EL (cell line): ENCODE measurements around the gene CD40.
"Not testable (repeated sequence)": the region's sequence is repeated elsewhere in the genome, so short reads cannot be mapped to it uniquely, and the experiment has no call there.

Experiments
- DNase-seq: peaks from one replicate; pipeline ENCODE4 v3.0.0-alpha.2; 2016

Gene CD40

GRCh38 chr20:46117704-46118467 is at the start of gene CD40:
Gene CD40 (plus strand): TSS chr20:46118314. CDS start chr20:46118344, 30 bp downstream.
- DNase-seq: peak; percentile 88

- DNase-seq: peak; percentile 78
Measured at GRCh38 chr20:46070215-46070900, 47.8 kb upstream of the CD40 start.

- DNase-seq: no peak
Measured at GRCh38 chr20:46071573-46071972, 46.5 kb upstream of the CD40 start.

GRCh38 chr20:46073024-46073423 is 45.1 kb upstream of the CD40 start:
- no peak for DNase-seq

- DNase-seq: no peak
Measured at GRCh38 chr20:46073443-46073842, 44.7 kb upstream of the CD40 start.

GRCh38 chr20:46074006-46074405 is 44.1 kb upstream of the CD40 start:
- DNase-seq: no peak

GRCh38 chr20:46076806-46077205 is 41.3 kb upstream of the CD40 start:
- no peak for DNase-seq

- no peak for DNase-seq
Measured at GRCh38 chr20:46077642-46078305, 40.3 kb upstream of the CD40 start.

- no peak for DNase-seq
Measured at GRCh38 chr20:46078954-46079353, 39.2 kb upstream of the CD40 start.

- no peak for DNase-seq
Measured at GRCh38 chr20:46081074-46081473, 37.0 kb upstream of the CD40 start.

- no peak for DNase-seq
Measured at GRCh38 chr20:46083101-46083500, 35.0 kb upstream of the CD40 start.

GRCh38 chr20:46083531-46084061 is 34.5 kb upstream of the CD40 start:
- DNase-seq: no peak

GRCh38 chr20:46084805-46085178 is 33.3 kb upstream of the CD40 start:
- no peak for DNase-seq

GRCh38 chr20:46085179-46085851 is 32.8 kb upstream of the CD40 start:
- DNase-seq: peak; percentile 61

GRCh38 chr20:46087161-46087560 is 31.0 kb upstream of the CD40 start:
- no peak for DNase-seq

- peak; percentile 42 for DNase-seq
Measured at GRCh38 chr20:46088409-46089166, 29.5 kb upstream of the CD40 start.

GRCh38 chr20:46089167-46089416 is 29.0 kb upstream of the CD40 start:
- no peak for DNase-seq

- peak; percentile 96 for DNase-seq
Measured at GRCh38 chr20:46089417-46090388, 28.4 kb upstream of the CD40 start, which contains the start of gene NCOA5. Gene NCOA5 (minus strand): TSS chr20:46089962. CDS start chr20:46079424, 10,538 bp downstream.

GRCh38 chr20:46091622-46092535 is 26.2 kb upstream of the CD40 start:
- not testable (repeated sequence) for DNase-seq

GRCh38 chr20:46093531-46093930 is 24.6 kb upstream of the CD40 start:
- DNase-seq: no peak
